OCI-LY3 (cell line): ENCODE results near the gene NAMPT.

Experiments used
- CTCF ChIP-seq: fragments of 200-600, 300-600 bp; sonication (generic); IDR thresholded peaks from 2 replicates; pipeline ENCODE4 v1.5.1; 2014; ENCODE audit warnings: antibody characterized with exemption, low read length, low read depth
- EZH2phosphoT487 ChIP-seq: fragments of 200-600 bp; shearing (Covaris generic); IDR thresholded peaks from 2 replicates; pipeline ENCODE4 v1.6.1; 2018; ENCODE audit warnings: antibody characterized with exemption, mixed run types, low read depth

GRCh38 chr7:106203473-106203872, 81.3 kb downstream of the NAMPT start:
- TF ChIP-seq EZH2phosphoT487: no peak
- no peak for TF ChIP-seq CTCF
